HL-60 (cell line): ENCODE data around the gene DDI1.

Source experiments
- DNase-seq, 2 experiments: peaks; one replicate each; pipeline ENCODE4 v3.0.0-alpha.2; 2010 to 2020; ENCODE audit warnings: low read depth in 1 of 2, low spot score in 1 of 2
- H3K27ac ChIP-seq: fragments of 250-450 bp; sonication (Bioruptor Pico); replicated peaks from 2 replicates; pipeline ENCODE4 v1.5.1; 2020; ENCODE audit warnings: mild to moderate bottlenecking, moderate library complexity
- H3K27me3 ChIP-seq: fragments of 250-450 bp; sonication (Bioruptor Pico); 2 replicates; pipeline ENCODE4 v1.5.1; 2021; ENCODE audit warnings: mild to moderate bottlenecking, moderate library complexity; ENCODE audit not compliant: insufficient read depth, poor library complexity, severe bottlenecking
- H3K4me3 ChIP-seq: replicated peaks from 2 replicates; pipeline ENCODE4 v1.5.1; 2011; ENCODE audit warnings: mild to moderate bottlenecking, control low read depth, low read length; ENCODE audit not compliant: insufficient read depth
- CTCF ChIP-seq: IDR thresholded peaks from one replicate; pipeline ENCODE4 v1.5.1; 2011; ENCODE audit warnings: low read length, control low read depth, inconsistent platforms; ENCODE audit not compliant: insufficient read depth
- GABPA ChIP-seq: IDR thresholded peaks from 2 replicates; pipeline ENCODE4 v1.6.1; 2012; ENCODE audit warnings: low read depth
- POLR2AphosphoS5 ChIP-seq: IDR thresholded peaks from 2 replicates; pipeline ENCODE4 v1.6.1; 2012; ENCODE audit warnings: low read depth
- REST ChIP-seq: IDR thresholded peaks from 2 replicates; pipeline ENCODE4 v1.6.1; 2012; ENCODE audit warnings: low read depth; ENCODE audit not compliant: insufficient replicate concordance
- SPI1 ChIP-seq: IDR thresholded peaks from 2 replicates; pipeline ENCODE4 v1.6.1; 2012; ENCODE audit warnings: low read depth, mild to moderate bottlenecking, borderline replicate concordance

The DDI1 gene

DNA sequence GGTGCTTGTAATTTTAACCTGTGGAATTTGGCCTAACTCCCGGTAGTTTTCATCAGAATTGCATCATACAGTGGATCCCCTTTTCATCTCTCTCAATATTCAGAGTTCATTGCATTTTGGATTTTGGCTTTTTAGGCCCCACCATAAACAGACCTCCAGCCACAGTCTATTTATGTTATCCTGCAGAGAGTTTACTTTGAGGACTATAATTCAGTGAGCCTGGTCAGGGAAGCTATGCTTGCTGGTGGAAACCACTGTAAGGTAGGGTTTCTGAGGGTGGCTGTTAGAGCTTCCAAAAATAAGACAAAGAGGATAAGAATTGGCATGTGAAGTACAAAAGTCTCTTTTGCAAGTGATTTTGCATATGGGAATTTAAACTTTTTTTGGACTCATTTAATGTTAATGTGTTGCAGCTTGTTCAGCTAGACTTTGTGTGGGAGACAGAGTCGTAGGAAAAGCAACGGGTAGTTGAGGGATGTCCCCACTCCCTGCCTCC is 34.8 kb upstream of the DDI1 start:
- Histone ChIP-seq H3K4me3 (no peak overlapping the region), H3K27me3 (no peaks in the 10 kb centered on the region), H3K27ac (no peak overlapping the region)
- DNase-seq = no peak
- no peak for TF ChIP-seq GABPA
- TF ChIP-seq POLR2AphosphoS5 = no peak
- TF ChIP-seq CTCF = no peak
- no peak for TF ChIP-seq REST
- no peak for TF ChIP-seq SPI1

DNA sequence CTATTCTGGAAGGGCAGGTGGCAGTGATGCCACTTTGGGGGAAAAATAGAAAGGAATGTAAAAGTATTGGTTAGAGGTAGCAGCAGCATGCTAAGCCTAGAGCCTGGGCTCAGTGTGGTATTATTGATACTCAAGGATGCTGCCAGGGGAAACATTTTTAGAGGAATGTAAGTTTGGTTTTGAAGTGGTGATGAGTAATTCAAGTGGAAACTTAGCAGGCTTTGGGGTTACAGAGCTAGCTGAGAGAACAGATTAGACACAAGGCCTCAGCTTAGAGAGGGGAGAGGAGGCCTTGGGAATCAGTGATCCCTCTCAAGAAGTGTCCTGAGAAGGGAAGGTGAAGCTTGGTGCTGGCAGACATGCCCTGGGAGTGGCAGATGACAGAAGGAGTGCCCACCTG is 32.9 kb upstream of the DDI1 start:
- Histone ChIP-seq H3K27me3 (no peaks in the 10 kb centered on the region), H3K27ac (no peak overlapping the region), H3K4me3 (no peak overlapping the region)
- DNase-seq = no peak
- no peak for TF ChIP-seq SPI1
- no peak for TF ChIP-seq POLR2AphosphoS5
- TF ChIP-seq GABPA = no peak
- TF ChIP-seq REST = no peak

DNA sequence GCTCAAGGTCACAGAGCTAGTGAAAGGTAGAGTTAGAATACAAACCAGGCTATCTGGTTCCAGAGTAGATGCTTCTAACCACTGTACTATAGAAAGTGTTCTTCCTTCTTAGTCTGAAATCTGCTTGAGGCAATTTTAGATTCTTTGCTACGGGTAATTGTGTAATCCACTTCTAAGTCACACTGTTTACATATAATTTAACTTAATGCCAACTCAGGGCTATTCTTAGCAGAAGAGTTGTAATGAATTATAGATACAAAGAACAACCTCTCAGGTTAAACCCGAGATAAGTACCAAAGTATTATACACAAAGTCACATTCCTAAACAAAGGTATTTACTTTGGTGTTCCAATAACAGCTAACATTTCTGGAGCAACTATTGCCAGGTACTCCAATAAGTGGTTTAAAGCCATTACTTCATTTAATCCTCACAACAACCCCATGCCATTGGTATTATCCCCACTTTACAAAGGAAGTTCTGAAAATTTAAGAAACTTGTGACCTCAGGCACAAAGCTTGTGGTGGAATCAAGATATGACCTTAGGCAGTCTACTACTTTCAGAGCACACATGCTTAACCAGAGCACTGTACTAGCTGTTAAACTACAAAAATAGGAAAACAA is 31.1 kb upstream of the DDI1 start:
- H3K4me3 ChIP-seq = no peak overlapping the region
- DNase-seq = no peak
- no peaks in the 10 kb centered on the region for H3K27me3 ChIP-seq
- no peak overlapping the region for H3K27ac ChIP-seq
- no peak for TF ChIP-seq SPI1
- no peak for TF ChIP-seq GABPA
- no peak for TF ChIP-seq POLR2AphosphoS5
- no peak for TF ChIP-seq REST
- no peak for TF ChIP-seq CTCF

GRCh38 chr11:104009744-104010143 is 26.7 kb upstream of the DDI1 start:
- H3K4me3 ChIP-seq = no peak overlapping the region
- no peak for DNase-seq
- H3K27ac ChIP-seq = no peak overlapping the region
- H3K27me3 ChIP-seq = no peaks in the 10 kb centered on the region
- TF ChIP-seq REST (no peak), GABPA (no peak), CTCF (no peak), SPI1 (no peak), POLR2AphosphoS5 (no peak)
